ENCODE measurements around the gene CST6.

- TF ChIP-seq POLR2A (IDR thresholded peaks at IDR 0.05) (no peak), CTCF (IDR thresholded peaks at IDR 0.05) (no peak)
Observed at GRCh38 chr11:66012946-66013761, 1.3 kb downstream of the CST6 start.
